Small intestine (tissue), 7 donors: ENCODE measurements around the gene MUC16. TPM values are rescaled to one million over a fixed set of nuclear protein-coding genes. Genes with fewer than 3 reads are reported as not detected.

Source experiments
- DNase-seq, 2 donors: peaks; one replicate each; pipeline versions ENCODE4 v3.0.0 to v3.0.0-alpha.2; 2013
- FAIRE-seq: peaks from 2 replicates; lab custom pipeline; 2012; peaks lifted over from hg19 to GRCh38; lab: Jason Lieb, UNC
- H3K27ac ChIP-seq, 3 donors: one replicate each; pipeline ENCODE4 v1.5.1; 2013; ENCODE audit warnings: low read length in 2 of 3, mild to moderate bottlenecking in 2 of 3, control low read depth in 1 of 3, inconsistent platforms in 1 of 3, low read depth in 1 of 3, moderate library complexity in 1 of 3
- H3K27me3 ChIP-seq, 3 donors: one replicate each; pipeline ENCODE4 v1.6.1; 2013; ENCODE audit warnings: low read length in 3 of 3, inconsistent platforms in 1 of 3; ENCODE audit not compliant: control insufficient read depth in 3 of 3, insufficient read depth in 3 of 3
- H3K36me3 ChIP-seq, 3 donors: one replicate each; pipeline ENCODE4 v1.6.1; 2013; ENCODE audit warnings: low read length in 3 of 3, inconsistent platforms in 1 of 3, low read depth in 1 of 3, mild to moderate bottlenecking in 1 of 3, moderate library complexity in 1 of 3; ENCODE audit not compliant: control insufficient read depth in 3 of 3, insufficient read depth in 2 of 3
- H3K4me1 ChIP-seq, 3 donors: one replicate each; pipeline ENCODE4 v1.6.1; 2013; ENCODE audit warnings: low read length in 2 of 3, inconsistent platforms in 1 of 3, low read depth in 1 of 3, mild to moderate bottlenecking in 1 of 3, moderate library complexity in 1 of 3; ENCODE audit not compliant: control insufficient read depth in 3 of 3, insufficient read depth in 2 of 3
- H3K4me3 ChIP-seq, 3 donors: one replicate each; pipeline ENCODE4 v1.5.1; 2013; ENCODE audit warnings: low read length in 3 of 3, control low read depth in 1 of 3, inconsistent platforms in 1 of 3, low read depth in 1 of 3, mild to moderate bottlenecking in 1 of 3, moderate library complexity in 1 of 3
- H3K9me3 ChIP-seq, 2 donors: one replicate each; pipeline ENCODE4 v1.6.1; 2013; ENCODE audit warnings: low read depth in 1 of 2, low read length in 1 of 2; ENCODE audit not compliant: control insufficient read depth in 2 of 2, insufficient read depth in 1 of 2
- WGBS, 3 donors: extraction: QIAGEN DNeasy Blood & Tissue Kit; methylation state at CpG; one replicate each; pipeline ENCODE4 v1.1.7; 2013; 5-methylcytosine and 5-hydroxymethylcytosine counted together
- polyA plus RNA-seq, 4 donors: library from polyadenylated mRNA; stranded (reverse) in 3 of 4; unstranded in 1 of 4; fragments of 200-250 nt in 3 of 4; fragments of 120-200 nt in 1 of 4; gene quantifications; one replicate each; pipeline versions ENCODE4 v1.2.1 to v1.2.3, GENCODE V29; 2013
- donor health status: healthy with polysubstance abuse.
- donor health status: control.
- donor health status: control.
- donor health status: Bipolar disorder and iron deficiency.
- donor health status: healthy.

Gene MUC16
- polyA plus RNA-seq, 4 donors = under 0.01 TPM; not detected in 3

DNA sequence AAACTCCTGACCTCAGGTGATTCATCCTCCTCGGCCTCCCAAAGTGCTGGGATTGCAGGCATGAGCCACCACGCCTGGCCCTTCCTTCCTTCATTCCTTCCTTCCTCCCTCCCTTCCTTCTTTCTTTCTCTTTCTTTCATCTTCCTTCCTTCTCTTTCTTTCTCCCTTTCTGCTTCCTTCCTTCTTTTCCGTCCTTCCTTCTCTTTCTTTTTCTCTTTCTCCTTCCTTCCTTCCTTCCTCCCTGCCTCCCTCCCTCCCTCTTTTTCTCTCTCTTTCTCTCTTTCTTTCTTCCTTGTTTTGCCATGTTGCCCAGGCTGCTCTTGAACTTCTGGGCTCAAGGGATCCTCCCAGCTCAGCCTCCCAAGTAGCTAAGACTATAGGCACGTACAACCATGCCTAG lies 36.5 kb upstream of the MUC16 start:
- WGBS, 3 donors = 55 to 78% (median 61%) methylated on average over 4 of the region's 4 CpGs
- Histone ChIP-seq H3K36me3 (no peaks in the 10 kb centered on the region), H3K9me3 (no peaks in the 10 kb centered on the region), H3K27ac (no peak overlapping the region), H3K4me1 (no peaks in the 10 kb centered on the region), H3K4me3 (no peak overlapping the region), H3K27me3 (no peaks in the 10 kb centered on the region)
- FAIRE-seq (no peak), DNase-seq (no peak)

DNA sequence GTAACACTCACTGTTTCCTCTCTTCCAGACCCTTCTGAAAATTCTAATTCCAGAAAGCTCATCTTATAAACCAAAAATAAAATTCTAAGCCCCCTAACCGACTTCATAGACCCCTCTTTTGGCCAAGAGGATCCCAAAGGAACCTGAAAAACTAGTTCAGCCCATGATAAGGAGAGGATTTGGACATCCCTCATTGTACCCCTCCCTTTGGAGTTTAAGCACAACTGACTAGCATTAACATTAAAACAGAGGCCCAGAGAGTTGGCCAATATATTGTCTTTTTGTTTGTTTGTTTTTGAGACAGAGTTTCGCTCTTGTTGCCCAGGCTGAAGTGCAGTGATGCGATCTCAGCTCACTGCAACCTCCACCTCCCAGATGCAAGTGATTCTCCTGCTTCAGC lies 34.2 kb upstream of the MUC16 start:
- no peak overlapping the region for H3K27ac ChIP-seq
- H3K4me3 ChIP-seq = no peak overlapping the region
- WGBS, 3 donors = 65 to 70% (median 68%) methylated on average over 3 of the region's 3 CpGs
- no peaks in the 10 kb centered on the region for H3K4me1 ChIP-seq
- no peaks in the 10 kb centered on the region for H3K27me3 ChIP-seq
- H3K9me3 ChIP-seq = no peaks in the 10 kb centered on the region
- no peak for DNase-seq
- no peaks in the 10 kb centered on the region for H3K36me3 ChIP-seq
- FAIRE-seq = no peak

DNA sequence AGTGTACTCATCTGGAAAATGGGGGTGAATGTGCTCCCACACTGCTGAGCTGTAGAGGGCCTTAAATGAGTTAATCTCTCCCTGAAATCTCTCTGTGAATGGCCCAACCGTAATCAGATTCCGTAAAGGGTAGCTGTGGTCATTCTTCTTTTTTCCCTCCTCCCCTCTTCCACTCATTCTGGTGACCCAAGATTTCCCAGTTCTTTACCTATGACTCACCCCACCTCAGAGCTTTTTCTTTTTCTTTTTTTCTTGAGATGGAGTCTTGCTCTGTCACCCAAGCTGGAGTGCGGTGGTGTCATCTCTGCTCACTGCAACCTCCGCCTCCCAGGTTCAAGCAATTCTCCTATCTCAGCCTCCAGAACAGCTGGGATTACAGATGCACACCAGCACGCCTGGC lies 33.3 kb upstream of the MUC16 start:
- H3K4me1 ChIP-seq = no peaks in the 10 kb centered on the region
- H3K4me3 ChIP-seq = no peak overlapping the region
- H3K9me3 ChIP-seq = no peaks in the 10 kb centered on the region
- no peaks in the 10 kb centered on the region for H3K36me3 ChIP-seq
- no peaks in the 10 kb centered on the region for H3K27me3 ChIP-seq
- DNase-seq = no peak
- WGBS, 3 donors = 89 to 93% (median 90%) methylated on average over 5 of the region's 5 CpGs
- FAIRE-seq = no peak
- H3K27ac ChIP-seq = no peak overlapping the region

DNA sequence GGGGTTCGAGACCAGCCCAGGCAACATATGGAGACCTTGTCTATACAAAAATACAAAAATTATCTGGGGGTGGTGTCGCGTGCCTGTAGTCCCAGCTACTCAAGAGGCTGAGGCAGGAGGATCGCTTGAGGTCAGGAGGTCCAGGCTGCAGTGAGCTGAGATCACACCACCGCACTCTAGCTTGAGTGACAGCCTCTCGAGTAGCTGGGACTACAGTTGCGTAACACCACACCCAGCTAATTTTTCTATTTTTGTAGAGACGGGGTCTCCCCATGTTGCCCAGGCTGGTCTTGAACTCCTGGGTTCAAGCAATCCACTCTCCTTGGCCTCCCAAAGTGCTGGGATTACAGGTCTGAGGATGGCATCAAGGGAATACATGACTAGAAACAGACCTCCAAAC lies 30.8 kb upstream of the MUC16 start:
- Histone ChIP-seq H3K4me1 (no peaks in the 10 kb centered on the region), H3K36me3 (no peaks in the 10 kb centered on the region), H3K9me3 (no peaks in the 10 kb centered on the region), H3K27ac (no peak overlapping the region), H3K27me3 (no peaks in the 10 kb centered on the region), H3K4me3 (no peak overlapping the region)
- FAIRE-seq (no peak), DNase-seq (no peak)
- WGBS, 3 donors = 86 to 89% (median 88%) methylated on average over 8 of the region's 8 CpGs

DNA sequence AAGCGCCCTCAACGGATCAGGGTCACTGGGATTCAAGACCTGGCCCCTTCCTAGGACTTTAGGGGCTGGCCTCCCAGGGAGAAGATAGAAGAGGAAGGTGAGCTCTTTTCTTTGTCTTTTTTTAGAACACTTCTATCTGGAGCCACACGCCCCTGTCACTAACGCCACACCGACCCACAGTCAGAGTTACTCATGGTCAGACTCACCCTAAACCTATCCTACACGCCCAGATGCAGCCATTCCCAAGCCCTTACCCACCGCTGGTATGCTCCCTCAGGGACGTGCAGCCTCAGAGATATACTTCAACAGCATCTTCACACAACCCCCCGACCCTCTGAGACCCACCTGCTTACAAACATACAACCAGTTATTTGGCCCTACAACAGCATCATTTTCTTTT lies 29.9 kb upstream of the MUC16 start:
- no peaks in the 10 kb centered on the region for H3K27me3 ChIP-seq
- H3K4me3 ChIP-seq = no peak overlapping the region
- H3K9me3 ChIP-seq = no peaks in the 10 kb centered on the region
- FAIRE-seq (no peak), DNase-seq (no peak)
- 61 to 69% (median 66%) methylated on average over 9 of the region's 9 CpGs for WGBS, 3 donors
- H3K27ac ChIP-seq = no peak overlapping the region
- H3K36me3 ChIP-seq = no peaks in the 10 kb centered on the region
- H3K4me1 ChIP-seq = no peaks in the 10 kb centered on the region

DNA sequence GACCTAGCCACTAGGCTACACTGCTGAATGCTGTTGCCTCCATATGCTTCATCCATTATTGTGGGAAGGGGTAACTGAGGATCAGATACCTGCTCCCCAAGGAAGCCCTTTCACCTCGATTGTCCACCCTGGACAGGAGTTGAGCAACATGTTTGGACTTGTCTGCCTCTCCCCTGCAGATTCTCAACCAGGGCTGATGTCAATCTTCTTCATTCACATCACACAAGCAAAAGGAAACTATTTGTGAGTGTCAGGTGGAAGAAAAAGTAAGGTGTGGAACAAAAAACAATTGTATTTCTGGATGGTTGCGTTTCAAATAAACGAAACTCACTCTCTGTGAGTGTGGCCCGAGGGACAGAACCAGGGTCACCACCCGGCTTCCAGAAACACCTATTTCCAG lies 29.5 kb upstream of the MUC16 start:
- no peak overlapping the region for H3K4me3 ChIP-seq
- H3K9me3 ChIP-seq = no peaks in the 10 kb centered on the region
- H3K27me3 ChIP-seq = no peaks in the 10 kb centered on the region
- WGBS, 3 donors = 58 to 75% (median 60%) methylated on average over 5 of the region's 5 CpGs
- FAIRE-seq (no peak), DNase-seq (no peak)
- no peaks in the 10 kb centered on the region for H3K4me1 ChIP-seq
- no peaks in the 10 kb centered on the region for H3K36me3 ChIP-seq
- H3K27ac ChIP-seq = no peak overlapping the region

DNA sequence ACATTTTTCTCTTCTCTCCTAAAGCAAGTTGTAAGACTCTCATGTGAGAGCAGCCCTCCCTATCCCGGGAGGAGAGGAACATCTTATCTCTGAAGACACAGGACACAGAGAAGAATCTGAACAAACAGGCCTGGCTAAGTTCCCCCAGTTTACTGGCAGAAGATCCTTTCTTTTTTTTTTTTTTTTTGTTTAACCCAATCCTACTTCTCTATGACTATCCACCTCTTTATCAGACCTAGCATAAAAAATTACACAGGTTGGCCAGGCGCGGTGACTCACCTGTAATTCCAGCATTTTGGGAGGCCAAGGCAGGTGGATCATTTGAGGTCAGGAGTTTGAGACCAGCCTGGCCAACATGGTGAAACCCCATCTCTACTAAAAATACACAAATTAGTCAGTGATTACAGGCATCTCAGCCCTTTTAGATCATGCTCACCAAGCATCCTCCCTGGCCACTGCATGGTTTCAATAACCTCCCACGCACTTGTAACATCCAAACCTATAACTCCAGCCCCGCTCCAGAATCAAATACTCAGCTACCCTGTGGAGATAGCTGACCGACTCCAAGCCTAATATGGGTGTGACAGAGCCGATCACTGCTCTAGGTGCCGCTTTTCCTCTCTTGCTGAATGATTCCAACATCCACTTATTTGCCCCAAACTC lies 27.3 kb upstream of the MUC16 start:
- Histone ChIP-seq H3K4me3 (no peak overlapping the region), H3K27ac (no peak overlapping the region), H3K4me1 (no peaks in the 10 kb centered on the region), H3K36me3 (no peaks in the 10 kb centered on the region), H3K27me3 (peaks cover 0 to 3% (median 0%) of the 10 kb centered on the region in 3 donors), H3K9me3 (no peaks in the 10 kb centered on the region)
- WGBS, 3 donors = 67 to 79% (median 73%) methylated on average over 8 of the region's 8 CpGs
- DNase-seq = no peak
- FAIRE-seq = no peak

DNA sequence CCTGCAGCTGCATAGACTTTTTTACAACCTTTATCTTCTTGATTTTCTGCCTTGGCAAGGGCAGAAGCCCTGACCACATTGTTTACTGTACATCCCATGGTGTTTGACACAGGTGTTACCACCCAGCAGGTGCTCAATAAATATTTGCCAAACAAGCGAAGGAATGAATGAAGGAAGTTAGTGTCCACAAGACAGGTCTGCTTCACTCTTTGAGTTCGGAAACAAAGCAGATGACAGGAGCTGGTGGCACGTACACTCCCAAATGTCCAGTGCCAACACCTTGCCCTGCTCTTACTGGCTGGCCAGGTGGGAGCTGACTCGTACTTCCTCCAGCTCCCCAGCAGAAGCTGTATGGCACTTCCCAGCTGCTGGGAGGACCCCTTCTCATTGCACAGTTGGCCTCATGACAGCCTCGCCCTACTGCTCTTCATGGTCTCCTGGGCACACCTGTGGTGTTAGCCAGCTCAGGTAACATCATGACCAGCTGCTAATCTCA lies 22.0 kb upstream of the MUC16 start:
- peak in 1 of 2 donors; percentile 4 for DNase-seq
- FAIRE-seq = no peak
- H3K4me3 ChIP-seq = no peak overlapping the region
- no peaks in the 10 kb centered on the region for H3K4me1 ChIP-seq
- no peak overlapping the region for H3K27ac ChIP-seq
- no peaks in the 10 kb centered on the region for H3K9me3 ChIP-seq
- 18 to 64% (median 39%) methylated on average over 5 of the region's 5 CpGs for WGBS, 3 donors
- H3K27me3 ChIP-seq = peaks cover 0 to 3% (median 0%) of the 10 kb centered on the region in 3 donors
- no peaks in the 10 kb centered on the region for H3K36me3 ChIP-seq
